H1 (cell line): ENCODE measurements around the gene SUCNR1. TPM values are rescaled to one million over a fixed set of nuclear protein-coding genes. Genes with fewer than 3 reads are reported as not detected.
"Not testable (repeated sequence)": the region's sequence is repeated elsewhere in the genome, so short reads cannot be mapped to it uniquely, and the experiment has no call there.

Experiments used
- CTCF ChIA-PET: fragments of 300-600 bp; sonication (Branson Sonifier 250); formaldehyde crosslinking; loops from one replicate; lab custom pipeline; 2021; ENCODE audit not compliant: partially characterized antibody; lab: Charles Lee
- POLR2A ChIA-PET: fragments of 300-600 bp; sonication (Branson Sonifier 250); formaldehyde crosslinking; loops from one replicate; lab custom pipeline; 2021; ENCODE audit warnings: inconsistent platforms; ENCODE audit not compliant: partially characterized antibody; lab: Charles Lee
- DNase-seq, 2 experiments: peaks; one replicate each; pipeline versions ENCODE4 v3.0.0 to v3.0.0-alpha.2; 2010 to 2022; ENCODE audit warnings: low spot score in 2 of 2, low read depth in 1 of 2, mixed read lengths in 1 of 2
- FAIRE-seq: peaks from 2 replicates; lab custom pipeline; 2011; peaks lifted over from hg19 to GRCh38; lab: Jason Lieb, UNC
- H2AFZ ChIP-seq: 2 replicates; pipeline ENCODE4 v1.8.1; 2012; ENCODE audit warnings: low read length, inconsistent platforms
- H2AK5ac ChIP-seq: 2 replicates; pipeline ENCODE4 v1.6.1; 2013; ENCODE audit warnings: low read depth, low read length
- H2BK120ac ChIP-seq: replicated peaks from 2 replicates; pipeline ENCODE3; 2013; ENCODE audit warnings: low read depth, low read length, inconsistent platforms
- H2BK12ac ChIP-seq: 2 replicates; pipeline ENCODE4 v1.6.1; 2013; ENCODE audit warnings: low read depth, low read length
- H2BK15ac ChIP-seq: 2 replicates; pipeline ENCODE4 v1.6.1; 2013; ENCODE audit warnings: low read length
- H2BK20ac ChIP-seq: 2 replicates; pipeline ENCODE4 v1.6.1; 2013; ENCODE audit warnings: low read length
- H2BK5ac ChIP-seq: 2 replicates; pipeline ENCODE4 v1.6.1; 2013; ENCODE audit warnings: low read depth, low read length
- H3K14ac ChIP-seq: 2 replicates; pipeline ENCODE4 v1.6.1; 2013; ENCODE audit warnings: inconsistent platforms; ENCODE audit not compliant: insufficient read length
- H3K18ac ChIP-seq: 2 replicates; pipeline ENCODE4 v1.6.1; 2013; ENCODE audit warnings: low read length; ENCODE audit errors: extremely low read depth
- H3K23ac ChIP-seq: 2 replicates; pipeline ENCODE4 v1.6.1; 2013; ENCODE audit warnings: inconsistent platforms; ENCODE audit not compliant: insufficient read length
- H3K23me2 ChIP-seq: 2 replicates; pipeline ENCODE4 v1.6.1; 2013; ENCODE audit warnings: low read depth, low read length
- H3K27ac ChIP-seq: 2 replicates; pipeline ENCODE4 v1.6.1; 2011; ENCODE audit warnings: low read depth, low read length, inconsistent platforms
- H3K27me3 ChIP-seq, 4 experiments: replicated peaks in 1 of 4; 1 replicate in 1 of 4; 2 replicates in 3 of 4; pipeline versions ENCODE4 v1.6.1 to v1.8.1; 2011 to 2013; ENCODE audit warnings: low read length in 3 of 4, mild to moderate bottlenecking in 3 of 4, inconsistent platforms in 2 of 4, mixed read lengths in 2 of 4, moderate library complexity in 1 of 4; ENCODE audit not compliant: control insufficient read depth in 3 of 4, insufficient read depth in 3 of 4; ENCODE audit errors: extremely low read depth in 1 of 4
- H3K36me3 ChIP-seq, 4 experiments: 2 replicates each; pipeline versions ENCODE4 v1.6.1 to v1.8.1; 2011 to 2013; ENCODE audit warnings: mild to moderate bottlenecking in 4 of 4, low read length in 3 of 4, moderate library complexity in 2 of 4, control low read depth in 1 of 4, inconsistent platforms in 1 of 4; ENCODE audit not compliant: insufficient read depth in 4 of 4, control insufficient read depth in 2 of 4
- H3K4ac ChIP-seq: replicated peaks from 2 replicates; pipeline ENCODE3; 2013; ENCODE audit warnings: low read length, low read depth, mixed read lengths, inconsistent platforms; ENCODE audit not compliant: insufficient read length
- H3K4me1 ChIP-seq, 4 experiments: replicated peaks in 1 of 4; 1 replicate in 1 of 4; 2 replicates in 3 of 4; pipeline versions ENCODE4 v1.6.1 to v1.8.1; 2011 to 2013; ENCODE audit warnings: low read length in 3 of 4, inconsistent platforms in 2 of 4, mixed read lengths in 1 of 4; ENCODE audit not compliant: insufficient read depth in 4 of 4, control insufficient read depth in 3 of 4
- H3K4me2 ChIP-seq, 2 experiments: 2 replicates each; pipeline versions ENCODE4 v1.6.1 to v1.8.1; 2011 to 2013; ENCODE audit warnings: low read depth in 2 of 2, low read length in 2 of 2, control low read depth in 1 of 2, inconsistent platforms in 1 of 2, mild to moderate bottlenecking in 1 of 2; ENCODE audit not compliant: insufficient read depth in 1 of 2
- H3K4me3 ChIP-seq, 4 experiments: fragments of 200-600, 300-600 bp in 1 of 4; sonication (generic), shearing (Covaris generic), sonication (Bioruptor Twin) in 1 of 4; 2 replicates each; pipeline versions ENCODE4 v1.5.1 to v1.8.1; 2011 to 2016; ENCODE audit warnings: low read length in 4 of 4, low read depth in 3 of 4, control low read depth in 2 of 4, inconsistent platforms in 2 of 4, mild to moderate bottlenecking in 2 of 4, mixed read lengths in 1 of 4, moderate library complexity in 1 of 4; ENCODE audit not compliant: insufficient read depth in 2 of 4; ENCODE audit errors: extremely low read depth in 1 of 4
- H3K56ac ChIP-seq: replicated peaks from 2 replicates; pipeline ENCODE3; 2013; ENCODE audit warnings: low read depth, mild to moderate bottlenecking, mixed read lengths, low read length, inconsistent platforms; ENCODE audit not compliant: insufficient read length
- H3K79me1 ChIP-seq: 2 replicates; pipeline ENCODE4 v1.6.1; 2013; ENCODE audit warnings: low read depth, low read length, control low read depth
- H3K79me2 ChIP-seq, 2 experiments: 2 replicates each; pipeline versions ENCODE4 v1.6.1 to v1.8.1; 2012 to 2013; ENCODE audit warnings: low read length in 2 of 2, mild to moderate bottlenecking in 2 of 2, inconsistent platforms in 1 of 2; ENCODE audit not compliant: insufficient read depth in 2 of 2, control insufficient read depth in 1 of 2
- H3K9ac ChIP-seq, 4 experiments: replicated peaks in 1 of 4; 1 replicate in 1 of 4; 2 replicates in 3 of 4; pipeline versions ENCODE4 v1.6.1 to v1.8.1; 2011 to 2013; ENCODE audit warnings: low read depth in 3 of 4, low read length in 3 of 4, control low read depth in 2 of 4, mild to moderate bottlenecking in 2 of 4, moderate library complexity in 2 of 4, inconsistent platforms in 1 of 4; ENCODE audit errors: extremely low read depth in 1 of 4
- H3K9me3 ChIP-seq, 2 experiments: 2 replicates each; pipeline versions ENCODE4 v1.6.1 to v1.8.1; 2012 to 2013; ENCODE audit warnings: mild to moderate bottlenecking in 2 of 2, moderate library complexity in 2 of 2, control low read depth in 1 of 2, inconsistent platforms in 1 of 2, low read depth in 1 of 2, low read length in 1 of 2, mixed read lengths in 1 of 2; ENCODE audit not compliant: insufficient read depth in 2 of 2
- H4K20me1 ChIP-seq, 2 experiments: replicated peaks in 1 of 2; 2 replicates each; pipeline versions ENCODE3 to v1.8.1; 2011 to 2013; ENCODE audit warnings: inconsistent platforms in 2 of 2, low read length in 2 of 2, mild to moderate bottlenecking in 1 of 2; ENCODE audit not compliant: insufficient read depth in 2 of 2, control insufficient read depth in 1 of 2
- H4K5ac ChIP-seq: 2 replicates; pipeline ENCODE4 v1.6.1; 2013; ENCODE audit warnings: low read length, low read depth, mixed read lengths, inconsistent platforms; ENCODE audit not compliant: insufficient read length
- H4K8ac ChIP-seq: 2 replicates; pipeline ENCODE4 v1.8.0; 2013; ENCODE audit warnings: mild to moderate bottlenecking, moderate library complexity, low read length, inconsistent platforms; ENCODE audit not compliant: insufficient read depth; ENCODE audit errors: extremely low read depth
- H4K91ac ChIP-seq: replicated peaks from 2 replicates; pipeline ENCODE3; 2013; ENCODE audit warnings: low read length, mixed read lengths, inconsistent platforms; ENCODE audit not compliant: insufficient read length
- CHD2 ChIP-seq: IDR thresholded peaks from 2 replicates; pipeline ENCODE4 v1.6.1; 2012; ENCODE audit warnings: low read length, improper control_type of control experiment
- KDM5A ChIP-seq: fragments of 200-600 bp; IDR thresholded peaks from 2 replicates; pipeline ENCODE4 v1.7.1; 2012; ENCODE audit warnings: mild to moderate bottlenecking, low read length, inconsistent platforms, mixed read lengths
- NRF1 ChIP-seq: IDR thresholded peaks from 2 replicates; pipeline ENCODE4 v1.6.1; 2011; ENCODE audit warnings: mild to moderate bottlenecking, low read depth, low read length, improper control_type of control experiment
- SP4 ChIP-seq: IDR thresholded peaks from 2 replicates; pipeline ENCODE4 v1.6.1; 2012; ENCODE audit warnings: low read length, inconsistent platforms
- TCF12 ChIP-seq: IDR thresholded peaks from 2 replicates; pipeline ENCODE4 v1.6.1; 2011; ENCODE audit warnings: low read depth, mild to moderate bottlenecking, low read length
- whole genome bisulfite sequencing, 2 experiments: shearing (Covaris generic) in 1 of 2; methylation state at CpG; one replicate each; pipeline versions ENCODE4 v1.1.6 to v1.1.7; 2013 to 2015; ENCODE audit warnings: low lambda C conversion rate in 2 of 2, mixed read lengths in 2 of 2, inconsistent platforms in 1 of 2, low coverage in 1 of 2, missing lambda C conversion rate in 1 of 2; ENCODE audit not compliant: insufficient replicate concordance in 2 of 2, insufficient coverage in 1 of 2, insufficient read length in 1 of 2; ENCODE audit errors: extremely low coverage in 1 of 2, missing lambda C conversion rate in 1 of 2; 5-methylcytosine and 5-hydroxymethylcytosine counted together
- polyA plus RNA-seq, 7 experiments: library from polyadenylated mRNA; depleted of rRNA in 3 of 7; stranded (reverse) in 5 of 7; unstranded in 2 of 7; fragments of >200 nt in 5 of 7; fragments of 200-250 nt in 2 of 7; gene quantifications; 1 replicate in 5 of 7; 2 replicates in 1 of 7; 4 replicates in 1 of 7; pipeline versions ENCODE4 v1.2.1 to v1.2.3, GENCODE V29; 2011 to 2013; ENCODE audit warnings: missing spikeins in 2 of 7, mixed read lengths in 2 of 7
- total RNA-seq: library from RNA; stranded (reverse); fragmentation: NEBNext Ultra II Directional; extraction: Animal tissue kit (Norgen Biotek cat#: 25700); gene quantifications from 2 replicates; pipeline ENCODE4 v1.2.1, GENCODE V29; 2021
- TF ChIP-seq, protein P1 (sequence below): IDR thresholded peaks from 2 replicates; pipeline ENCODE4 v1.6.1; 2012; ENCODE audit warnings: inconsistent platforms

The SUCNR1 gene
- total and polyA plus RNA-seq, 2 of the 8 experiments (the other 6 are each of a cell fraction or from before 2014, with no cell fraction given) = not detected

DNA sequence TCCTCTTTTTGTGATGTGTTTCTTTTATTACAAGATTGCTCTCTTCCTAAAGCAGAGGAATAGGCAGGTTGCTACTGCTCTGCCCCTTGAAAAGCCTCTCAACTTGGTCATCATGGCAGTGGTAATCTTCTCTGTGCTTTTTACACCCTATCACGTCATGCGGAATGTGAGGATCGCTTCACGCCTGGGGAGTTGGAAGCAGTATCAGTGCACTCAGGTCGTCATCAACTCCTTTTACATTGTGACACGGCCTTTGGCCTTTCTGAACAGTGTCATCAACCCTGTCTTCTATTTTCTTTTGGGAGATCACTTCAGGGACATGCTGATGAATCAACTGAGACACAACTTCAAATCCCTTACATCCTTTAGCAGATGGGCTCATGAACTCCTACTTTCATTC lies 7.7 kb downstream of the SUCNR1 start (continued):
- TF ChIP-seq, protein P1, sequence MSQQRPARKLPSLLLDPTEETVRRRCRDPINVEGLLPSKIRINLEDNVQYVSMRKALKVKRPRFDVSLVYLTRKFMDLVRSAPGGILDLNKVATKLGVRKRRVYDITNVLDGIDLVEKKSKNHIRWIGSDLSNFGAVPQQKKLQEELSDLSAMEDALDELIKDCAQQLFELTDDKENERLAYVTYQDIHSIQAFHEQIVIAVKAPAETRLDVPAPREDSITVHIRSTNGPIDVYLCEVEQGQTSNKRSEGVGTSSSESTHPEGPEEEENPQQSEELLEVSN = no peak
- TF ChIP-seq CHD2 (no peak), NRF1 (no peak), SP4 (no peak), TCF12 (no peak), KDM5A (no peak)

DNA sequence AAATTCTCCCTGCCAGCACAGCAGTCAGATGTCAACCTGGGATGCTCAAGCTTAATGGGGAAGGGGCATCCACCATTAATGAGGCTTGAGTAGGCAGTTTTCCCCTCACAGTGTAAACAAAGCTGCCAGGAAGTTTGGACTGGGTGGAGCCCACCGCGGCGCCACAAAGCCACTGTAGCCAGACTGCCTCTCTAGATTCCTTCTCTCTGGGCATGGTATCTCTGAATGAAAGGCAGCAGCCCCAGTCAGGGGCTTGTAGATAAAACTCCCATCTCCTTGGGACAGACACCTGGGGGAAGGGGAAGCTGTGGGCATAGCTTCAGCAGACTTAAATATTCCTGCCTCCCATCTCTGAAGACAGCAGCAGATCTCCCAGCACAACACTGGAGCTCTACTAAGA lies 12.0 kb downstream of the SUCNR1 start:
- H4K5ac ChIP-seq, POLR2A ChIA-PET, H2BK120ac ChIP-seq, H3K36me3 ChIP-seq, H3K4ac ChIP-seq, H3K56ac ChIP-seq, H3K18ac ChIP-seq, H3K9ac ChIP-seq, H2BK20ac ChIP-seq, H3K4me3 ChIP-seq, H3K4me1 ChIP-seq, H3K14ac ChIP-seq, H3K23ac ChIP-seq, H3K4me2 ChIP-seq, H4K91ac ChIP-seq, H2BK5ac ChIP-seq, H2AFZ ChIP-seq, DNase-seq, H4K20me1 ChIP-seq, H2BK15ac ChIP-seq, H3K27ac ChIP-seq, H3K79me2 ChIP-seq, H3K9me3 ChIP-seq, H4K8ac ChIP-seq, FAIRE-seq, H3K23me2 ChIP-seq, H2BK12ac ChIP-seq, H3K27me3 ChIP-seq, H3K79me1 ChIP-seq, H2AK5ac ChIP-seq: not testable (repeated sequence)
- no CpG with 5 or more reads among the region's 3 CpGs for WGBS, 2 experiments
- CTCF ChIA-PET = interaction anchor here (1.0 kb wide), 1 partner anchor 49 kb away, joined by 3 read pairs; no protein-coding TSS in a partner anchor
